ENCODE measurements around the gene GABARAPL2.
"Not testable (repeated sequence)": the region's sequence is repeated elsewhere in the genome, so short reads cannot be mapped to it uniquely, and the experiment has no call there.

The GABARAPL2 gene, protein sequence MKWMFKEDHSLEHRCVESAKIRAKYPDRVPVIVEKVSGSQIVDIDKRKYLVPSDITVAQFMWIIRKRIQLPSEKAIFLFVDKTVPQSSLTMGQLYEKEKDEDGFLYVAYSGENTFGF

GRCh38 chr16:75566040-75566757 lies at the start of gene GABARAPL2:
Gene GABARAPL2 (plus strand): TSS chr16:75566379. CDS start chr16:75566487, 108 bp downstream.
- DNase-seq: peak; percentile 90

- no peak for DNase-seq
These were observed 47.0 kb upstream of the GABARAPL2 start for GRCh38 chr16:75519175-75519574.

- no peak for DNase-seq
These were observed 40.0 kb upstream of the GABARAPL2 start for GRCh38 chr16:75526032-75526790.

DNA sequence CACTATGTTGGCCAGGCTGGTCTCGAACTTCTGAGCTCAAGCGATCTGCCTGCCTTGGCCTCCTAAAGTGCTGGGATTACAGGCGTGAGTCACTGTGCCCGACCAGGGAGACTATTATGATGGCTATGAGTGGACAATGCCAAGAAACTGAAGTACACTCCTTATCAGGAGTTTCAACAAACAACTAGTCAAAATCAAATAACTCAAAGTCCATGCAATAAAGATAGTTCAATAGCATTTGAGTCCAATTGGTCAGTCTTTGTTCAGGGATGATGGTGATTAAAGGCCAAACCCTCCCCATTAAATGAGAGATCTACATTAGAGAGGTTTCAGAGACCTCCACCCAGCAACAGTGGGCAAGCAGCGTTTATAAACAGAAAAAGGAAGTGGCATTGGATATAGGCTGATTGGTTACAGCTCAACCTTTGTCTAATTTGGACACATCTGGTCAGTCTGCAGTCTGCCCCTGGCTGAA lies 38.3 kb upstream of the GABARAPL2 start:
- no peak for DNase-seq

DNA sequence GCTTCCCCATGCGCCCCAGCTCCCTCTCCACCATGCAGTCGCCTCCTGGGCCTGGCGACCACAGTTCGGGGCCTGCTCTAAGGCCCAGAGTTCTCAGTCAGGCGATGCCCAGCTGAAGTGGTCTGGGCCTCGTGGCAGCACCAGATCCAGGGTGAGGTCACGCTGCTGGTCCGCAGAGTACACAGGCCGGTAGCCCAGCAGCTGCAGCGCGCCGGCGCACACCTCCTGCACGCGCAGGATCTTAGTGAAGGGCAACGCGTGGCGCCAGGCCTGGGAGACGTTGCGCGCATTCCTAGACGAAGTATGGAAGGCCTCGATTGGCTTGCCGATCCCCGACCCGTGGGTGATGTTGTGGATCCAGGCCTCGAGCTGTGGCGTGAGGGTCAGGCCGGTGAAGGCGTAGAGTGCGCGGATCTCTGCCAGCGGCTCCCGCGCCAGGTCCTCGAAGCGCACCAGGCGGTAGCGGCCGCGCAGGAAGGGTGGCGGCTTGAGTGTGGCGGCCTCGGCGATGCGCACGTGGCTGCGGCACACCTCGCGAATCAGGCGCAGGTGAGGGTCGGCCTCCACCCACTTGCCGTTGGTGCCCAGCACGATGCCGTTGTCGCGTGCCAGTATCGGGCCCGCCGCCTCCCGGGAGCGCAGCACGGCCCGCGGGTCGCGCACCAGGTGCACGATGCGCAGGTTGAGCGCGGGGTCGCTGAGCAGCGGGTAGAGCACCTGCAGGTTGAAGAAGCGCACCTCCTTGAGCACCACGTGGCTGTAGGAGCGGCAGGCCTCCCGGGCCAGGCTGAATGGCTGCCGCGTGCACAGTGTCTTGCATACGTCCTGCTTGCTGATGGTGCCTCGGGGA lies 36.9 kb upstream of the GABARAPL2 start:
- DNase-seq: no peak

GRCh38 chr16:75529959-75530358 lies 36.2 kb upstream of the GABARAPL2 start:
- DNase-seq: no peak

- DNase-seq: no peak
These were observed 33.9 kb upstream of the GABARAPL2 start for GRCh38 chr16:75532142-75532765.

GRCh38 chr16:75532791-75533190 lies 33.4 kb upstream of the GABARAPL2 start:
- no peak for DNase-seq

DNA sequence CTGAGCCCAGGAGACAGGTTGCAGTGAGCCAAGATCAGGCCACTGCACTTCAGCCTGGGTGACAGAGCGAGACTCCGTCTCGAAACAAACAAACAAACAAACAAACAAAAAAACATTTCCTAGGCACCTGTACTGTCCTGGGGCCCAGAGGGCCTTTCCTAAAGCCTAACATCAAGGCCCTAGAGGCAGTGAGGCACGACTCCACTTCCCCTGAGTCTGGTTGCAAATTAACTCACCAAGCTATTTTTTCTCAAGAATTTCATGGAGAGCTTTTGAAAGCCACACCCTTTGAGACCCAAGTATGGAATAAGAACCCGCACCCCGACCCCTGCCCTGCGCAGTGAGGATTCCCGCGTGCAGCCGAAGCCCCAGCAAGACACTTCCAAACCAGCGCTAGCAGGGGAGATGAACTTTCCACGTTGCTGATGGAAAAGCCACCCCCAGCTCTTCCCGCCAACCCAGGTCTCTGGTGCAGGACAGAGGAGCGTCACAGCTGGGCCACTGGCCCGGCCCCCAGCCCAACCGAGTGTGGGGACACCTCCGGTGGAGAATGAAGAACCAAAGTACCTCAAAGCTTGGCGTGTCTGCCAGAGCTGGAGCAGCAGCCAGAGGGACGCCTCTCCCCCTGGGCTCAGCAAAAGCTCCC lies 31.5 kb upstream of the GABARAPL2 start:
- no peak for DNase-seq

DNA sequence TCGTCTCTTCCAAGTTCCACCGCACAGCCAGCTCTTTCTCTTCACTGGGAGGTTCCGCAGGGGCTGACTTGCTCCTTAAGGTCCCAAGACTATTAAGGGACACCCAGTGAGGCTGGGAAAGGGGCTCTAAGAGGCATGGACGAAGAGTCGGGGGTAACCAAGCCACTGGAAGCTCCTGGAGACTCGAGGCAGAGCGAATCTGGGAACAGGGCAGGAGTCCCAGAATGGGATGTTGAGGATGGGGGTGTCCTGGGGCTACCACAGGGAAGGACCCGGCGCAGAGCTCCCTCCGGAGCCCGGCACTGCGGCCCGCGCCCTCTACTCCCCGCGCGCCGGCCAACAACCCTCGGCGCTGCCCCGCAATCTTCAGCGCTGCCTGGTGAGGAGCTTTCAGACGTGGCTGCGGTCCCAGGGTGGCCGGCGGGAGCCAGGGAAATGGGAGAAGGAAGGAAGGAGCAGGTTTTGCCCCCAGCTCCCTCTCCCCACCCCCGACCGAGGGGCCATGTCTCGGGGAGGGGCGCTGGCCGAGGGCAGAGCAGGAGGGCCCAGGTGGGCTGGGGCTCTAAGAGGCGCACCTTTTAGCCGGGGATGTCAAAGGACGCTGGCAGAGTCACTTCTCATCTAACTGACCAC lies 30.9 kb upstream of the GABARAPL2 start:
- DNase-seq: no peak

DNA sequence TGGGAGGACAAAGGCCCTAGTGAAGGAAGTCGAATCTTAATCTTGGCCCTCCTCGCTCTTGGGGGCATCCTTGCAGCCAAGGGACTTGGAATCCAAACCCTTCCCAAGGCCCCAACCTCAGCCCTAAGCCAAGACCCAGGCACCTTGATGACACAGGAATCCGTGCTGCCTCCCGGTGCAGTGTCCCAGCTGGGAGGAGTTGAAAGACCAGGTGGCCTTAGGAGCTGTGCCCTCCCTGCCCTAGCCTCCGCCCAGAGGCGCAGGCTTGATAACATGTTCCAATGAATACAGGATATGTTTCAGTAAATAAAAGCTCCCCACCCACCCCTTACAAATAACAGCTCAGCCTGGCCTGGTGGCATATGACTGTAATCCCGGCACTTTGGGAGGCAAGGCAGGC lies 30.3 kb upstream of the GABARAPL2 start, which contains the start of gene CHST5:
TSS of gene CHST5 (minus strand) at position 208 of the 400 bp plus-strand sequence. CDS start 5,724 bp downstream, outside the sequence.
- DNase-seq: no peak

- no peak for DNase-seq
These were observed 28.4 kb upstream of the GABARAPL2 start for GRCh38 chr16:75537776-75538175.

DNA sequence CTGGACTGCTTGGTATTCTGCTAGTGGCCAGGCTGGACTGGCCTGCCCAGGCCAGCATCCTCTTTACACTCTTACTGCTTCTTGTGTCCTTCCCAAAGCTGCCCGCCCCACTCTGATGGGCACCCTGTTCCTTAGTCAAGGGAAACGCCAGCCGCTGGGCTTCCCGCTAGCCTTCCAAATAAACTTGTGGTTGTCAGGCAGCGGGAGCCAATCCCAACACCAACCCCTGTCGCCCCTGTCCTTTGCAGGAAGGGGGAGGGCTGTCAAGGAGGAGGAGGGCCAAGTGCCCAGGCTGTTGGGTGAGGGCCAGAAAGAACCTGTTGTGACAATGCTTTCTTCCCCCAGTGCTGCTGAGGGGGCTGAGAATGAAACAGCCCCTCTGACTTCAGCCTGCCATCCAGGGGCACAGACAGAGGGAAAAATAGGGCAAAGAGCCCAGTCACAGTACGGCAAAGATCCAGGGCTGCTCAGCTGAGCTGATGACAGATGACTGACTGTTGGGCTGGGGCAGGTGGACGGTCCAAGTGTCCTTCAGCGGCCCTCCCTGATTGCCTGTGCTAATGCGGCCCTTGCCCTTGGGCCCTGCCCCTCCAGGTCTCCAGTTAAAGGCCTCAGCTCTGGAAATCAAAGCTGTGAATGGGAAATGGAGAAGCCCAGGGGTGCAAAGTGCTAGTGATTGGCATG lies 27.2 kb upstream of the GABARAPL2 start:
- not testable (repeated sequence) for DNase-seq

GRCh38 chr16:75541236-75541635 lies 24.9 kb upstream of the GABARAPL2 start:
- DNase-seq: no peak

DNA sequence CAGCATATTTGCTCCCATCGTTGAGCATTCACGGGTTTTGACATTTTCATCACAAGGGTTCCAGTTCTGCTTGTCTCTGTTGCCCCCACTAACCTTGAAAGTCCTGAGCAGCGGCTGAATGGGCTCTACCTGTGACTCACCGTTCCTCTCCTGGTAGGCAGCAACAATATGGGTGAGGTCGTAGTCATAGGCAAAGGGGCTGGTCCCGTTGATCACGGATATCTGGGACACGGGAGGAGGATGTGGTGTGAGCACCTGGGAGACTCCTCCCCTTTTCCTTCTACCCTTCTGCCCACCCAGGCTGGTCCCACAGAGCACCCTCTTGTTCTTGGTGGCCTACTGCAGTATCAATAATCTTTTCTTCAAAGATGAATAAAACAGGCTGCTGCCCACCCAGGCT lies 23.7 kb upstream of the GABARAPL2 start:
- DNase-seq: not testable (repeated sequence)

DNA sequence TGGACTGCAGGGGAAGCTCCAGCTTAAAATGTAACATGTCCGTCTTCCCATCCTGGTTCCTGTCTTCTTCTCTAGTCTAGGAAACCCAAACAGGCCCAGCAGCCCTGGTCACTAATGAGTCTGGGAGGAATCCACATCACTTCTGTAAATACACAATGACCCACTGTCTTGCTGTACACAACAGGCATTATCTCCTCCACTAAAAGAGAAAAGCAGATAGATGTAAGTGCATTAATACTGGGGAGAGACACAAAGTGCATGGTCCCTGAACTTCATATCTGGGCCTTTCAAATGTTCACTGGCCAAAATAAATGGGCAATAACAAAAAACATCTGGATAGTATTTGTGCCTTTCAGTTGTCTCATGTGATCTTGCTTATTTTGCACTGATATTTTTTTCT lies 20.3 kb upstream of the GABARAPL2 start:
- not testable (repeated sequence) for DNase-seq

GRCh38 chr16:75546293-75546692 lies 19.9 kb upstream of the GABARAPL2 start:
- DNase-seq: no peak

DNA sequence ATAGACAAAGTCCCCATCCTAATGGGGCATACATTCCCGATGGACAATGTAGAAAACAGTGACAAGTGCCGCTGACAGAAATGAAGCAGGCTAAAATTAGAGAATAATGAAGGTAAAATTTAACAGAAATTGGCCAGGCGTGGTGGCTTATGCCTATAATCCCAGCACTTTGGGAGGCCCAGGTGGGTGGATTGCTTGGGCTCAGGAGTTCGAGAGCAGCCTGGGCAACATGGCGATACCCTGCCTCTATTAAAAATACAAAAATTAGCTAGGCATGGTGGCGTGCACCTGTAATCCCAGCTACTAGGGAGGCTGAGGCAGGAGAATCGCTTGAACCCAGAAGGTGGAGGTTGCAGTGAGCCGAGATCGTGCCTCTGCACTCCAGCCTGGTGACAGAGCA lies 17.7 kb upstream of the GABARAPL2 start:
- not testable (repeated sequence) for DNase-seq

GRCh38 chr16:75550211-75550662 lies 15.9 kb upstream of the GABARAPL2 start:
- DNase-seq: no peak

DNA sequence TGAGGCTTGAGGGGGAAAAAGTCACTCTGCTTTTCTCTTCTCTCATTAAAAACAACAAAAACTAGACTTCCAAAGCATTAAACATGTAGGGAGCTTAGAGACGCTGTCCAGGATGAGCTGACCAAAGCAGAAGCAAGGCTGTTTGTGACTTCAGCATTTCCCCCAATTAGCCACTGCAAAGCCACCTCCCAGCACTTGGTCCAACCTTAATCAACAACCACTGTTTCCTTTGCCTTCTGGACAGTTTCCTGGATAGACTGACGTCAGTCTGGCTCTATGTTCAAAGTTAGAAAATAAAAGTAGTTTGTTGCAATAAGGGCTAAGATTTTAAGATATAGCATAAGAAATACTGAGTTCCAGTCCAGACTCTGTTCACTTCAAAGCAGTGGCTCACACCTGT lies 13.2 kb upstream of the GABARAPL2 start:
- DNase-seq: no peak
